Measurements from ENCODE around the gene LCOR. TPM values are rescaled to one million over a fixed set of nuclear protein-coding genes. Genes with fewer than 3 reads are reported as not detected.
"Not testable (repeated sequence)": the region's sequence is repeated elsewhere in the genome, so short reads cannot be mapped to it uniquely, and the experiment has no call there.

The LCOR gene
- polyA plus RNA-seq, 3 donors = 28.9 to 30.5 (median 29.1) TPM

- no peak for DNase-seq (ENCODE audit: extremely low read depth in 1 of 11, low read depth in 9 of 11, low spot score in 4 of 11)
Observed at GRCh38 chr10:96912405-96912804, 80.3 kb downstream of the LCOR start.

GRCh38 chr10:96913906-96914305 lies 81.8 kb downstream of the LCOR start:
- DNase-seq (ENCODE audit: extremely low read depth in 1 of 11, low read depth in 9 of 11, low spot score in 4 of 11) = no peak

GRCh38 chr10:96917628-96918027 lies 85.5 kb downstream of the LCOR start:
- no peak for DNase-seq (ENCODE audit: extremely low read depth in 1 of 11, low read depth in 9 of 11, low spot score in 4 of 11)

GRCh38 chr10:96918214-96919002 lies 86.3 kb downstream of the LCOR start:
- DNase-seq (ENCODE audit: extremely low read depth in 1 of 11, low read depth in 9 of 11, low spot score in 4 of 11) = no peak

GRCh38 chr10:96919785-96920430 lies 87.8 kb downstream of the LCOR start:
- no peak for DNase-seq (ENCODE audit: extremely low read depth in 1 of 11, low read depth in 9 of 11, low spot score in 4 of 11)

GRCh38 chr10:96921655-96922054 lies 89.6 kb downstream of the LCOR start:
- DNase-seq (ENCODE audit: extremely low read depth in 1 of 11, low read depth in 9 of 11, low spot score in 4 of 11) = no peak

GRCh38 chr10:96922978-96923948 lies 91.2 kb downstream of the LCOR start:
- DNase-seq (ENCODE audit: extremely low read depth in 1 of 11, low read depth in 9 of 11, low spot score in 4 of 11) = no peak

- DNase-seq (ENCODE audit: extremely low read depth in 1 of 11, low read depth in 9 of 11, low spot score in 4 of 11) = no peak
Observed at GRCh38 chr10:96924861-96925260, 92.8 kb downstream of the LCOR start.

GRCh38 chr10:96930469-96930868 lies 98.4 kb downstream of the LCOR start:
- DNase-seq (ENCODE audit: extremely low read depth in 1 of 11, low read depth in 9 of 11, low spot score in 4 of 11) = no peak

GRCh38 chr10:96935148-96935547 lies 103.0 kb downstream of the LCOR start:
- DNase-seq (ENCODE audit: extremely low read depth in 1 of 11, low read depth in 9 of 11, low spot score in 4 of 11) = no peak

GRCh38 chr10:96935810-96936209 lies 103.7 kb downstream of the LCOR start:
- DNase-seq (ENCODE audit: extremely low read depth in 1 of 11, low read depth in 9 of 11, low spot score in 4 of 11) = no peak

- DNase-seq (ENCODE audit: extremely low read depth in 1 of 11, low read depth in 9 of 11, low spot score in 4 of 11) = not testable (repeated sequence)
Observed at GRCh38 chr10:96943161-96943560, 111.1 kb downstream of the LCOR start.

- DNase-seq (ENCODE audit: extremely low read depth in 1 of 11, low read depth in 9 of 11, low spot score in 4 of 11) = no peak
Observed at GRCh38 chr10:96947036-96947435, 114.9 kb downstream of the LCOR start.

- DNase-seq (ENCODE audit: extremely low read depth in 1 of 11, low read depth in 9 of 11, low spot score in 4 of 11) = no peak
Observed at GRCh38 chr10:96949039-96949683, 117.1 kb downstream of the LCOR start.

GRCh38 chr10:96951954-96952353 lies 119.9 kb downstream of the LCOR start:
- DNase-seq (ENCODE audit: extremely low read depth in 1 of 11, low read depth in 9 of 11, low spot score in 4 of 11) = no peak

- no peak for DNase-seq (ENCODE audit: extremely low read depth in 1 of 11, low read depth in 9 of 11, low spot score in 4 of 11)
Observed at GRCh38 chr10:96955794-96956193, 123.7 kb downstream of the LCOR start.

- no peak for DNase-seq (ENCODE audit: extremely low read depth in 1 of 11, low read depth in 9 of 11, low spot score in 4 of 11)
Observed at GRCh38 chr10:96958071-96958470, 126.0 kb downstream of the LCOR start.

- no peak for DNase-seq (ENCODE audit: extremely low read depth in 1 of 11, low read depth in 9 of 11, low spot score in 4 of 11)
Observed at GRCh38 chr10:96959733-96960132, 127.6 kb downstream of the LCOR start.

GRCh38 chr10:96960872-96961271 lies 128.8 kb downstream of the LCOR start:
- no peak for DNase-seq (ENCODE audit: extremely low read depth in 1 of 11, low read depth in 9 of 11, low spot score in 4 of 11)

Measured in renal cortex interstitium (tissue), 11 donors.